CD14-positive monocyte (primary cell): Measurements from ENCODE around the gene SERPINF2. TPM values are rescaled to one million over a fixed set of nuclear protein-coding genes. Genes with fewer than 3 reads are reported as not detected.

ENCODE experiments used
- DNase-seq, 3 donors: peaks; one replicate each; pipeline ENCODE4 v3.0.0-alpha.2; 2011 to 2022
- H2AFZ ChIP-seq: 2 replicates; pipeline ENCODE4 v1.6.0; 2012; ENCODE audit warnings: mild to moderate bottlenecking, low read depth, low read length, inconsistent platforms; ENCODE audit not compliant: insufficient read depth, poor library complexity, severe bottlenecking
- H3K27ac ChIP-seq, 2 donors: 1 replicate in 1 of 2; 2 replicates in 1 of 2; pipeline ENCODE4 v1.5.1; 2012 to 2013; ENCODE audit warnings: low read length in 2 of 2, control low read depth in 1 of 2, inconsistent platforms in 1 of 2, low read depth in 1 of 2, mild to moderate bottlenecking in 1 of 2
- H3K27me3 ChIP-seq, 2 donors: one replicate each; pipeline versions ENCODE4 v1.6.0 to v1.6.1; 2011 to 2013; ENCODE audit warnings: low read length in 2 of 2; ENCODE audit not compliant: control insufficient read depth in 2 of 2, insufficient read depth in 2 of 2
- H3K36me3 ChIP-seq, 2 donors: replicated peaks in 1 of 2; 1 replicate in 1 of 2; 2 replicates in 1 of 2; pipeline versions ENCODE4 v1.5.1 to v1.6.1; 2012 to 2013; ENCODE audit warnings: low read length in 2 of 2, control low read depth in 1 of 2, inconsistent platforms in 1 of 2, mild to moderate bottlenecking in 1 of 2; ENCODE audit not compliant: insufficient read depth in 2 of 2, control insufficient read depth in 1 of 2
- H3K4me1 ChIP-seq, 2 donors: 1 replicate in 1 of 2; 2 replicates in 1 of 2; pipeline versions ENCODE4 v1.5.1 to v1.6.1; 2012 to 2013; ENCODE audit warnings: low read length in 2 of 2, control low read depth in 1 of 2, inconsistent platforms in 1 of 2, mild to moderate bottlenecking in 1 of 2, moderate library complexity in 1 of 2; ENCODE audit not compliant: insufficient read depth in 2 of 2, control insufficient read depth in 1 of 2
- H3K4me2 ChIP-seq: replicated peaks from 2 replicates; pipeline ENCODE3; 2012; ENCODE audit warnings: low read length, moderate library complexity, mild to moderate bottlenecking; ENCODE audit not compliant: poor library complexity, severe bottlenecking; ENCODE audit errors: extremely low read depth
- H3K4me3 ChIP-seq, 3 experiments: fragments of 200-600 bp in 1 of 3; sonication (generic) in 1 of 3; replicated peaks in 1 of 3; 1 replicate in 2 of 3; 2 replicates in 1 of 3; pipeline ENCODE4 v1.5.1; 2011 to 2013; ENCODE audit warnings: low read length in 3 of 3, mild to moderate bottlenecking in 3 of 3, control low read depth in 2 of 3, low read depth in 2 of 3, inconsistent platforms in 1 of 3, moderate library complexity in 1 of 3
- H3K79me2 ChIP-seq: 2 replicates; pipeline ENCODE4 v1.6.0; 2012; ENCODE audit warnings: mild to moderate bottlenecking, control low read depth, inconsistent platforms, low read length, moderate library complexity; ENCODE audit not compliant: insufficient read depth
- H3K9ac ChIP-seq: 2 replicates; pipeline ENCODE4 v1.6.0; 2017; ENCODE audit warnings: low read length, mild to moderate bottlenecking; ENCODE audit not compliant: insufficient read depth, poor library complexity, severe bottlenecking
- H3K9me3 ChIP-seq, 2 donors: replicated peaks in 1 of 2; 1 replicate in 1 of 2; 2 replicates in 1 of 2; pipeline versions ENCODE4 v1.5.1 to v1.6.1; 2012 to 2013; ENCODE audit warnings: low read length in 2 of 2, control low read depth in 1 of 2; ENCODE audit not compliant: control insufficient read depth in 1 of 2, insufficient read depth in 1 of 2
- H4K20me1 ChIP-seq: 2 replicates; pipeline ENCODE4 v1.6.0; 2012; ENCODE audit warnings: mild to moderate bottlenecking, low read length, control low read depth, moderate library complexity; ENCODE audit not compliant: insufficient read depth
- H3K27ac Mint-ChIP-seq, 7 donors: one replicate each; pipeline ENCODE4 v1.8.0; 2020; ENCODE audit warnings: mild to moderate bottlenecking in 7 of 7, mixed read lengths in 7 of 7, moderate library complexity in 6 of 7, inconsistent platforms in 2 of 7
- H3K27me3 Mint-ChIP-seq, 3 donors: one replicate each; pipeline ENCODE4 v1.8.0; 2021 to 2022; ENCODE audit warnings: low read depth in 3 of 3, mild to moderate bottlenecking in 3 of 3, mixed read lengths in 3 of 3, moderate library complexity in 3 of 3, inconsistent platforms in 1 of 3
- H3K36me3 Mint-ChIP-seq, 2 donors: one replicate each; pipeline ENCODE4 v1.8.0; 2020; ENCODE audit warnings: mixed read lengths in 2 of 2, inconsistent platforms in 1 of 2, mild to moderate bottlenecking in 1 of 2
- H3K4me1 Mint-ChIP-seq: one replicate; pipeline ENCODE4 v1.8.0; 2020; ENCODE audit warnings: mild to moderate bottlenecking, mixed read lengths
- H3K4me3 Mint-ChIP-seq, 2 donors: one replicate each; pipeline ENCODE4 v1.8.0; 2020; ENCODE audit warnings: mild to moderate bottlenecking in 2 of 2, mixed read lengths in 2 of 2, moderate library complexity in 1 of 2
- H3K9me3 Mint-ChIP-seq, 7 donors: one replicate each; pipeline ENCODE4 v1.8.0; 2020 to 2022; ENCODE audit warnings: mixed read lengths in 7 of 7, mild to moderate bottlenecking in 6 of 7, moderate library complexity in 6 of 7, inconsistent platforms in 2 of 7
- CTCF ChIP-seq: fragments of 200-600 bp; IDR thresholded peaks from one replicate; pipeline ENCODE4 v1.8.0; 2022; ENCODE audit warnings: antibody characterized with exemption, mild to moderate bottlenecking
- WGBS: methylation state at CpG from one replicate; pipeline ENCODE4 v1.1.5; 2013; ENCODE audit warnings: missing lambda C conversion rate; ENCODE audit not compliant: insufficient coverage; 5-methylcytosine and 5-hydroxymethylcytosine counted together
- intact Hi-C, 2 donors: fragments of 100-400 bp; cut with micrococcal nuclease; formaldehyde crosslinking; loops; one replicate each; pipeline versions ENCODE4 v1.15.0 to v1.15.1; 2023
- polyA plus RNA-seq, 3 donors: library from polyadenylated mRNA; depleted of rRNA in 1 of 3; unstranded in 2 of 3; stranded (reverse) in 1 of 3; fragments of 300-500 nt in 2 of 3; fragments of >200 nt in 1 of 3; fragmentation: Illumina TruSeq in 2 of 3; gene quantifications; 1 replicate in 2 of 3; 2 replicates in 1 of 3; pipeline ENCODE4 v1.2.3, GENCODE V29; 2012 to 2021

The SERPINF2 gene
- polyA plus RNA-seq, 3 donors, result 0.75 to 1.5 (median 0.79) TPM

DNA sequence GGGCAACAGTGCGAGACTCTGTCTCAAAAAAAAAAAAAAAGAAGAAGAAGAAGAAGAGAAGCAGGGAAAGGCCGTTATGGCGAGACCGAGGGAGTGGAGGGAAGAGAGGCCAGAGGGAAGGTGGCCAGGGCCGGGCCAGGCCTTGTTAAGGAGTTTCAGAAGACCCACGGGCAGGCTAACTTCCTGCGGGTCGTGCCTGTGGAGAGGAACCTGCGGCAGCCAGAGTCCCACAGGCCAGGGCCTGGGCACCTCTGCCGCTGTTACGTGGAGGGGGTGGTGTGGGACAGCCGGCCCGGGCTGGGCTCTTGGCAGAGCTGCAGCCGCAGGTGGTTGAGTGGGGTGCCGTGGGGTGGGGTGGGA, 12.7 kb upstream of the SERPINF2 start:
- Mint-ChIP-seq H3K4me3 (no peak overlapping the region), H3K27me3 (peaks cover 0 to 2% (median 0%) of the 10 kb centered on the region in 3 donors), H3K36me3 (peaks cover 39 to 86% of the 10 kb centered on the region in 2 donors), H3K4me1 (peaks cover 25% of the 10 kb centered on the region), H3K27ac (peak overlapping the region in 5 of 7 donors; percentile 41 to 85 (median 73)), H3K9me3 (no peaks in the 10 kb centered on the region)
- Histone ChIP-seq H3K4me3 (no peak overlapping the region), H3K4me1 (peaks cover 11 to 15% of the 10 kb centered on the region in 2 donors), H3K79me2 (peaks cover 35% of the 10 kb centered on the region), H3K9me3 (no peaks in the 10 kb centered on the region), H3K27ac (no peak overlapping the region), H3K4me2 (no peak overlapping the region), H2AFZ (no peak overlapping the region), H4K20me1 (peaks cover 79% of the 10 kb centered on the region), H3K27me3 (no peaks in the 10 kb centered on the region), H3K36me3 (peaks cover 68 to 81% of the 10 kb centered on the region in 2 donors), H3K9ac (no peak overlapping the region)
- intact Hi-C loops, result loop anchor here in 1 of 2 donors (5.0 to 10.0 kb wide), 2 partner anchors 42 to 105 kb away; partner anchors contain the start of gene RPA1
- no peak for TF ChIP-seq CTCF
- DNase-seq, result no peak
- 57% methylated on average over 15 of the region's 15 CpGs for WGBS

DNA sequence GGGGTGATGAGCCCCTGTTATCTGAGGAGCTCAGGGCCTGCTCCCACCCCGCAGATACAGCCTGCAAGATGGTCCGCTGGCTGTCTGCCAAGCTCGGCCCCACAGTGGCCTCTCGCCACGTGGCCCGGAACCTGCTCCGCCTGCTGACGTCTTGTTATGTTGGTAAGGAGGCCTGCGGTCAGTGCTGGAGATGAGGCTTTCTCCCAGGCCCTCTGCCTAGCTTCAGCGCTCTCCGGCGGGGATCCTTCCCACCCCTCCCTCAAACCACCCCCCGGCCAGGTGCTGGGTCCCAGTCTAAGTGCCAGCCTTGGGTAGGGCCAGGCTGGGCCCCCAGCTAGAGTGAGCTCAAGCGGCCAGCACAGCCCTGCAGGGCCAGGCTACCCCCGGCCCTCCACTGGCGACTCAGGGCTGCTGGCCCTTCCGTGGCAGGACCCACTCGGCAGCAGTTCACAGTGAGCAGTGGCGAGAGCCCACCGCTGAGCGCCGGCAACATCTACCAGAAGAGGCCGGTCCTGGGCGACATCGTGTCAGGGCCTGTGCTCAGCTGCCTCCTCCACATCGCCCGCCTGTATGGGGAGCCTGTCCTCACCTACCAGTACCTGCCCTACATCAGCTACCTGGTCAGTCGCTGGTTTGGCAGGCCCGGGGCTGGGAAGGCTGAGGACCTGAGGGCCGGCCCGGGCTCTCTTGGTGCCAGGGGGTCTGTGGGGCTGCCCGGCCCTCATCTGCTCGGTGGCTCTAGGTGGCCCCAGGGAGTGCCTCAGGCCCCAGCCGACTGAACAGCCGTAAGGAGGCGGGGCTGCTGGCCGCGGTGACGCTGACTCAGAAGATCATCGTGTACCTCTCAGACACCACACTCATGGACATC, 12.1 kb upstream of the SERPINF2 start:
- Histone ChIP-seq H3K27me3 (no peaks in the 10 kb centered on the region), H3K9me3 (no peaks in the 10 kb centered on the region), H3K4me3 (no peak overlapping the region), H3K4me2 (no peak overlapping the region), H3K36me3 (peaks cover 71 to 87% of the 10 kb centered on the region in 2 donors), H2AFZ (no peak overlapping the region), H3K9ac (no peak overlapping the region), H3K27ac (no peak overlapping the region), H3K4me1 (peaks cover 5 to 9% of the 10 kb centered on the region in 2 donors), H3K79me2 (peaks cover 28% of the 10 kb centered on the region), H4K20me1 (peaks cover 73% of the 10 kb centered on the region)
- intact Hi-C loops, result loop anchor here in 1 of 2 donors (5.0 kb wide), 1 partner anchor 42 kb away; no protein-coding TSS in a partner anchor
- Mint-ChIP-seq H3K27ac (peak overlapping the region in 1 of 7 donors; percentile 37), H3K9me3 (no peaks in the 10 kb centered on the region), H3K36me3 (peaks cover 41 to 91% of the 10 kb centered on the region in 2 donors), H3K27me3 (peaks cover 0 to 2% (median 0%) of the 10 kb centered on the region in 3 donors), H3K4me1 (peaks cover 21% of the 10 kb centered on the region), H3K4me3 (no peak overlapping the region)
- 91% methylated on average over 26 of the region's 40 CpGs for WGBS
- no peak for TF ChIP-seq CTCF
- no peak for DNase-seq
